ENCODE data around the gene SORBS1. TPM values are rescaled to one million over a fixed set of nuclear protein-coding genes. Genes with fewer than 3 reads are reported as not detected.

The SORBS1 gene
- total and polyA plus RNA-seq, 9 of the 15 experiments (the other 6 are each of a cell fraction or from before 2014, with no cell fraction given): 2.0 to 13.3 (median 6.5) TPM

GRCh38 chr10:95518455-95519452, 42.4 kb downstream of the SORBS1 start:
- in situ Hi-C loops (cut with MboI): no loop called here
- H3K9ac ChIP-seq (ENCODE audit: insufficient read depth in 1 of 2, low read depth in 2 of 2, low read length in 2 of 2): no peak overlapping the region; a peak in 1 of 4 replicates
- no peaks in the 10 kb centered on the region for H3K9me1 ChIP-seq (ENCODE audit: control insufficient read depth, insufficient read depth, low read length)
- no peak overlapping the region for H3K4me2 ChIP-seq (ENCODE audit: insufficient read depth, low read length)
- FAIRE-seq (peak; percentile 52), DNase-seq (ENCODE audit: extremely low read depth in 1 of 4, low spot score in 3 of 4) (peak in 1 of 4 experiments; percentile 51), ATAC-seq (peak; percentile 58)
- no peak overlapping the region for H3K27ac ChIP-seq (ENCODE audit: extremely low read depth, low read depth, low read length)
- H3K79me2 ChIP-seq (ENCODE audit: control insufficient read depth, insufficient read depth, low read length): no peaks in the 10 kb centered on the region
- H2AFZ ChIP-seq (ENCODE audit: low read depth, low read length): no peak overlapping the region
- POLR2A ChIA-PET: no interaction called here
- CTCF ChIA-PET (ENCODE audit: low intra/inter-chr PET ratio): no interaction called here
- no peak overlapping the region for H3K4me3 ChIP-seq
- BruUV-seq (replicated peaks): no TSS peak
- no peaks in the 10 kb centered on the region for H4K20me1 ChIP-seq (replicated peaks; ENCODE audit: control insufficient read depth, insufficient read depth, low read length)
- intact Hi-C loops (cut with micrococcal nuclease): no loop called here
- no peaks in the 10 kb centered on the region for H3K36me3 ChIP-seq (ENCODE audit: control insufficient read depth, insufficient read depth, low read length)
- H3K27me3 ChIP-seq (ENCODE audit: control insufficient read depth in 2 of 2, insufficient read depth in 2 of 2, low read length in 2 of 2): no peaks in the 10 kb centered on the region
- H3K9me3 ChIP-seq (replicated peaks; ENCODE audit: control insufficient read depth, insufficient read depth, low read depth, low read length): no peaks in the 10 kb centered on the region
- TF ChIP-seq HES1 (IDR thresholded peaks at IDR 0.05; ENCODE audit: low read depth) (peak; percentile 96), TCF3 (CRISPR knock-in tag; IDR thresholded peaks at IDR 0.05) (no peak), BACH1 (tag; IDR thresholded peaks at IDR 0.05) (no peak), ID3 (CRISPR knock-in tag; IDR thresholded peaks at IDR 0.05) (no peak), ID3 (tag; IDR thresholded peaks at IDR 0.05) (0 out of 2 replicates have a peak, but pooled peaks have one; percentile 46), CBFA2T3 (IDR thresholded peaks at IDR 0.05) (peak; percentile 49; the same call in 1 of the 2 replicates), CTBP1 (IDR thresholded peaks at IDR 0.05; ENCODE audit: borderline replicate concordance) (0 out of 2 replicates have a peak, but pooled peaks have one; percentile 26), CBFA2T2 (conservative IDR thresholded peaks at IDR 0.05) (peak; percentile 28; the same call in 1 of the 2 replicates), GABPA (tag; conservative IDR thresholded peaks at IDR 0.05; ENCODE audit: low read depth) (0 out of 2 replicates have a peak, but pooled peaks have one; percentile 25), SOX6 (IDR thresholded peaks at IDR 0.05) (no peak), BHLHE40 (IDR thresholded peaks at IDR 0.05; ENCODE audit: low read length) (peak; percentile 82), L3MBTL2 (IDR thresholded peaks at IDR 0.05) (0 out of 2 replicates have a peak, but pooled peaks have one; percentile 13), RCOR1 (IDR thresholded peaks at IDR 0.05; ENCODE audit: borderline replicate concordance in 1 of 2, low read depth in 2 of 2, low read length in 2 of 2) (0 out of 4 replicates have a peak, but pooled peaks of 1 of the 2 experiments have one; percentile 9)
- 57% methylated on average over 8 of the region's 8 CpGs for WGBS (ENCODE audit: insufficient coverage, low coverage, missing lambda C conversion rate)
- H3K4me1 ChIP-seq (replicated peaks in 1 of 2; ENCODE audit: control insufficient read depth in 2 of 2, insufficient read depth in 2 of 2, low read length in 2 of 2): peaks cover 10 to 28% of the 10 kb centered on the region in 2 experiments; a peak in 4 of 5 replicates
